ENCODE results near the gene TRIML2.

TRIML2 gene
- 0 reads per million in 2 experiments for total RNA-seq

GRCh38 chr4:188109157-188109755, at the start of gene TRIML2:
TRIML2 (minus strand) TSS chr4:188109603; CDS start chr4:188105368, 4,235 bp downstream.
- no peak for DNase-seq (ENCODE audit: low read depth)

- no peak for DNase-seq (ENCODE audit: low read depth)
Measured at GRCh38 chr4:188158336-188158735, 48.9 kb upstream of the TRIML2 start.

- no peak for DNase-seq (ENCODE audit: low read depth)
Measured at GRCh38 chr4:188154668-188155405, 45.4 kb upstream of the TRIML2 start.

GRCh38 chr4:188147776-188148175, 38.4 kb upstream of the TRIML2 start:
- DNase-seq (ENCODE audit: low read depth): no peak

- DNase-seq (ENCODE audit: low read depth): no peak
Measured at GRCh38 chr4:188147176-188147575, 37.8 kb upstream of the TRIML2 start.

- no peak for DNase-seq (ENCODE audit: low read depth)
Measured at GRCh38 chr4:188146618-188147017, 37.2 kb upstream of the TRIML2 start.

- no peak for DNase-seq (ENCODE audit: low read depth)
Measured at GRCh38 chr4:188145601-188146000, 36.2 kb upstream of the TRIML2 start.

GRCh38 chr4:188143731-188144130, 34.3 kb upstream of the TRIML2 start:
- no peak for DNase-seq (ENCODE audit: low read depth)

- no peak for DNase-seq (ENCODE audit: low read depth)
Measured at GRCh38 chr4:188139671-188140070, 30.3 kb upstream of the TRIML2 start.

- no peak for DNase-seq (ENCODE audit: low read depth)
Measured at GRCh38 chr4:188139141-188139540, 29.7 kb upstream of the TRIML2 start, which contains the start of gene TRIML1. TRIML1 (plus strand) TSS chr4:188139441; CDS start chr4:188139559, 118 bp downstream.

GRCh38 chr4:188138227-188138626, 28.8 kb upstream of the TRIML2 start:
- no peak for DNase-seq (ENCODE audit: low read depth)

GRCh38 chr4:188132232-188132631, 22.8 kb upstream of the TRIML2 start:
- no peak for DNase-seq (ENCODE audit: low read depth)

GRCh38 chr4:188130355-188130754, 21.0 kb upstream of the TRIML2 start:
- DNase-seq (ENCODE audit: low read depth): no peak

GRCh38 chr4:188127214-188127874, 17.9 kb upstream of the TRIML2 start:
- no peak for DNase-seq (ENCODE audit: low read depth)

GRCh38 chr4:188121530-188121929, 12.1 kb upstream of the TRIML2 start:
- DNase-seq (ENCODE audit: low read depth): no peak

GRCh38 chr4:188117631-188118324, 8.4 kb upstream of the TRIML2 start:
- DNase-seq (ENCODE audit: low read depth): no peak

GRCh38 chr4:188113156-188113555, 3.8 kb upstream of the TRIML2 start:
- DNase-seq (ENCODE audit: low read depth): no peak

- no peak for DNase-seq (ENCODE audit: low read depth)
Measured at GRCh38 chr4:188111955-188112354, 2.6 kb upstream of the TRIML2 start.

- no peak for DNase-seq (ENCODE audit: low read depth)
Measured at GRCh38 chr4:188110741-188111471, 1.5 kb upstream of the TRIML2 start.

GRCh38 chr4:188110036-188110435, 633 bp upstream of the TRIML2 start:
- no peak for DNase-seq (ENCODE audit: low read depth)

All from T follicular helper cell (primary cell).